GM18505 (cell line): Measurements from ENCODE around the gene PDE5A.

Source experiments
- ATAC-seq: cut with Tn5 transposase; IDR thresholded peaks from one replicate; pipeline ENCODE4 v1.9.1; 2021; ENCODE audit not compliant: unreplicated experiment
- POLR2A ChIP-seq: IDR thresholded peaks from 4 replicates; pipeline ENCODE4 v1.6.1; 2011; ENCODE audit warnings: borderline replicate concordance; ENCODE audit not compliant: insufficient read depth, insufficient read length; ENCODE audit errors: extremely low read depth

PDE5A gene

GRCh38 chr4:119587796-119588195 is 40.8 kb downstream of the PDE5A start:
- no peak for TF ChIP-seq POLR2A
- no peak for ATAC-seq

GRCh38 chr4:119585771-119586170 is 42.8 kb downstream of the PDE5A start:
- no peak for TF ChIP-seq POLR2A
- ATAC-seq: no peak

- TF ChIP-seq POLR2A: no peak
- no peak for ATAC-seq
Measured at GRCh38 chr4:119581190-119581873, 47.3 kb downstream of the PDE5A start.

DNA sequence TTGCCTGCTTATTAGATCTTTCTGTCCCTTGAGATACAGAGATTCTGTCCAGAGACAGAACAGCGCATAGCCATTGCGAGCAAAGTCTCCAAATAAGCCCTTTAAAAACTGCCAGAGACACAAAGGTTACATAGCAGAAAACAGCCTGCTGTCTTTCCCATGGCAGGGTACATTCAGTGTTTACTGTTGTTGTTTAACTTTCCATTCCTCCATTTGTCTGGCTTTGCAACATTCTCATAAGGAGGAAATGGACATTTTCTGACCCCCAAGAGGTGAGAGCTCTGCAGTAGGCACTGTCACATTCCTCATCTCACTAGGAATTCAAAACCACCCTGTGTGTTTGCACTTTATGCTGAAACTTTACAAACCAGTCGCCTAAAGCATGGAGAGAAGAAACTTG is 48.3 kb downstream of the PDE5A start:
- no peak for ATAC-seq
- no peak for TF ChIP-seq POLR2A

DNA sequence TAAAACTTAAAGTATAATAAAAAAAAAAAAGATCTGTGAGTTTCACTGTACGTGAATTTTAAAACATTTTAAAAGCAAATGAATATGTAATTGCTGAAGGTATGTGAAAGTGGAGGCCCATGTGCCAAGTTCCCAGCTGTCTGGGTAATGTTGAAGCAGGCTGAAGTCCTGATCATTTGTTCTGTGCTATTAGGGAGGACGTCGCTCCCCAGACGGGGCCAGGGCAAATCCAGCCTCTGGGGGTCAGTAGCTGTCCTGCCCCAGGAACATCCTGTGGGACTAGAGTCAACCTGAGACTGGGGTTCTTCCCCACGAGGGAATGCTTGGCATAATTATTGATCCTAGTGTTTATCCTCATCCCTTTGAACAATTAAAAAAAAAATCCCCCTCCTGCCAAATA is 48.8 kb downstream of the PDE5A start:
- no peak for ATAC-seq
- no peak for TF ChIP-seq POLR2A

GRCh38 chr4:119570401-119570800 is 58.2 kb downstream of the PDE5A start:
- TF ChIP-seq POLR2A: no peak
- ATAC-seq: no peak

DNA sequence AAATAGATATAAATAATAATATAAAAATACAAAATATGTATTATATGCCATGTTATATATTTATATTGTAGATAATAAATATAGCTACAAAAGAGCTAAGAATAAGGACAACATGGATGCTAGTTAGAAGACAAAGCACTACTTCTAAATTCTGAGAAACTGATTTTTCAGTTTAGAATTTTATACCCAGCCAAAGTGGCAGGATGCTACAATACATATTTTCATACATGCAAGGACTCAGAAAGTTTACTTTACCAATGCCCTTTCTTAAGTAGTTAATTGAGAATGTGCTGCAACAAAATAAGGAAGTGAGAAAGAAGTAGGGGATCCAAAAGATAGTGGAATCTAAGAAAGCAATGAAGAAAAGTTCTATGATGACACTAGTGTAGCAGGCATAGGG is 64.5 kb downstream of the PDE5A start:
- ATAC-seq: no peak
- TF ChIP-seq POLR2A: no peak

- ATAC-seq: no peak
- no peak for TF ChIP-seq POLR2A
Measured at GRCh38 chr4:119559044-119559647, 69.5 kb downstream of the PDE5A start.

- no peak for ATAC-seq
- no peak for TF ChIP-seq POLR2A
Measured at GRCh38 chr4:119550857-119551532, 77.6 kb downstream of the PDE5A start.

GRCh38 chr4:119549639-119550038 is 79.0 kb downstream of the PDE5A start:
- no peak for TF ChIP-seq POLR2A
- ATAC-seq: no peak

- no peak for TF ChIP-seq POLR2A
- no peak for ATAC-seq
Measured at GRCh38 chr4:119543779-119544178, 84.8 kb downstream of the PDE5A start.

DNA sequence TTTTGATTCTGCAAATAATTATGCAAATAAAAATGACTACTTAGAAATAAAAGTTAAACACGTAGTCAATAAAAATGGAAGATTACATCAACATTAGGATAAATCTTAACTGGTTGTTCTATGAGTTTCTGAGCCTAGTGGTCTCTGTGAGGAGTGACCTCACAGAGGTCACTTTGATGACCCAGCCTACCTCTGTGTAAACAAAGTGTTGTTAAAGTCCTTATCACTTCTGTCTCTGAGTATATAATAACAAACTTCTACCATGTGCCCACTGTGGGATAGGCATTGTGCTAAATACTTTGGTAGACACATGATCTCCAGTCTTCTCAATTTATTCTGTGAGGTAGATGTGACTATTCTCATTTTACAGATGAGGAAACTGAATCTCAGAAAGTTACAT is 85.4 kb downstream of the PDE5A start:
- ATAC-seq: no peak
- no peak for TF ChIP-seq POLR2A

DNA sequence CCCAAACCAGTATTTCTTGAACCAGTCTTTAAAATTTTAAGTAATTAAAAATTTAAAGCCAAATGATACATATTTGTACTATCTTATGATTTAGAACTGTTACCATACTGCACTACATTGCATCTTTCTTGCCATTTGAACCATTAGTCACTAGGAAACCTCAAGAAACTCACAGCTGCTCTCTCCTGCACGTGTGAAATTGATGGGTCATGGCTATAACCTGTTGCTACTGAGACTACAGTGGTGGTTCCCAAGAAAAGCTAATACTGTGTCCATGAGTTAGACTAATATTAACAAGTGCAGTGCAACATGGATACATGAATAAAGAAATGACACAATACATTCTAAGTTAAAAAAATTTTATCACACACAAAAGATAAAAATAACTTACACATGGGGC is 88.4 kb downstream of the PDE5A start:
- ATAC-seq: no peak
- TF ChIP-seq POLR2A: no peak

GRCh38 chr4:119537586-119537985 is 91.0 kb downstream of the PDE5A start:
- no peak for TF ChIP-seq POLR2A
- no peak for ATAC-seq

DNA sequence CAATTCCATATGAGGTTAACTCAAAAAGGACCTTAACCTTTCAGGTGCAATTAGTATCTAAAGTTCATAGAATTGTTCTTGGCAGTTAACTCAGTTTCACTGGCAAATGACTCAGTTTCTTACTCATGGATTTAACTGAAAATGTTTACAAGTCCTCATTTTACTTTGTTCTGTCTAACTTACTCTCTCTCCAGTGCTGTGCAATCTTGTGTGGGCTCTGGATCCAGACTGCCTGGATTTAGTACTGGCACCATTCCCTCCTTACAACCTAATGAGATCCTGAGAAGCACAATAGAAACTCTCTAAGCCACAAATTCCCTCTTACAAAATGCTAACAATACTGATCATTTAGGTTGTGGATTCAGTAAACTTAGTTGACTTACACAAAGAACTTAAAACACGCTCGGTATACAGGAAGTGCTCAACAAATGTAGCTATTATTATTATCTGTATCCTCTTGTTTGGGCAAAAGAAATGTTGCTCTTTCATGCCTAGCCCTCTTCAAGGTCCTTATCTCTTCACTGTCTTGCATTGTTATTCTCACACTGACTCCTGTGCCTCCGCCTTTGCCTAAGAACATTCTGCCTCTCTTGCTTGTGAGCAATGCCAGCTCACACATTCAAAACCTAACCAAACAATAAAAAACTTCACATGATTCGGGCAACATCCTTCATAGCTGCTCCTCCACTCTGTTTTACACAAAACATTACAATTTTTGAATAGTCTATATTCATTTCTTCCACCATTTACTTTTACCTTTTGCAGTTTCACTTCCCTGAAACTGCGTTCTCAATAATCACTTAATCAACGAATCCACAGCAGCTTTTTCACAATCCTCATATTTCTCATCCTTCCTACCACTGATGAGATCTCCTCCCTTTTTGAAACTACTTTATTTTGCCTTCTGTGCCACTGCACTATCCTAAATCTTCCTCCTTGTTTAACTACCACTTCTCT is 91.8 kb downstream of the PDE5A start:
- no peak for TF ChIP-seq POLR2A
- no peak for ATAC-seq
